Umbilical cord (tissue), 2 donors: ENCODE results near the gene BTBD9. TPM values are rescaled to one million over a fixed set of nuclear protein-coding genes. Genes with fewer than 3 reads are reported as not detected.

ENCODE experiments used
- DNase-seq: peaks from one replicate; pipeline ENCODE4 v3.0.0-alpha.2; 2015; ENCODE audit warnings: low spot score
- total RNA-seq: library from RNA; depleted of rRNA; stranded (reverse); fragments of >200 nt; gene quantifications from one replicate; pipeline ENCODE4 v1.2.3, GENCODE V29; 2014; ENCODE audit warnings: low replicate concordance; ENCODE audit not compliant: insufficient read depth

The BTBD9 gene
- total RNA-seq, 1 donor from 2014 or later: 7.0 TPM

DNA sequence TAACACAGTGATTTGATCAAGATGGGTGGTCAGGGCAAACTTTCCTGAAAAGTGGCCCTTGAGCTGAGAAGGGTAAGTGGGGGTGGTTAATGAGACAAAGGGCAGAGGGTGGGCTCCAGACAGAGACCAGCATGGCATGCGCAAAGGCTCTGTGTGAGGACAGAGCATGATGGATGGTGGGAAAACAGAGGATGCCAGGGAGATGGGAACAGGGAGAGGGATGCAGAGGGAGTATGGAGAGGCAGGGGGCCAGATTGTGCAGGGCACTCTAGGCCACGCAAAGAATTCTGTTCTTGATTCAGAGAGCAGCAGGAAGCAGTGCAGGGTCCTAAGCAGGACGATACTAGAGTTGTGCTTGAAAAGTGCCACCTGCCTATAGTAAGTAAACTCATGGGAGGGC lies 394.4 kb downstream of the BTBD9 start:
- no peak for DNase-seq

DNA sequence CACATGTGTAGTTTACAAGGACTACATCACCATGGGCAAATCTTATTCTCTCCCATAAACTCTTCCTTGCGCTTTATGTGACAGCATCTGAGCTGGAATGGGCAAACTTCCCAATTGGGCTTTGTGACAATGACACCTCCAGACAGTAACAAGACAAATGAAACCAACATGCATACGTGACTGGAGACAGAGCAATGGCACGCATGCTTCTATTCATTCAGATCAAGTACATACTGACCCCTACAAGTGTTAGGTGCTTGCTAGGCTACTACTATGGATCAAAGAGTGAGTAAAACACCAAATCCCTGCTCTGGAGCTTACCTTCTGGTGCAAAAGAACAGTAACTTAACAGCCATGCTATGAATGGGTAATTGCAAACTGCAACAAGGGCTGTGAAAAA lies 394.9 kb downstream of the BTBD9 start:
- DNase-seq: no peak

DNA sequence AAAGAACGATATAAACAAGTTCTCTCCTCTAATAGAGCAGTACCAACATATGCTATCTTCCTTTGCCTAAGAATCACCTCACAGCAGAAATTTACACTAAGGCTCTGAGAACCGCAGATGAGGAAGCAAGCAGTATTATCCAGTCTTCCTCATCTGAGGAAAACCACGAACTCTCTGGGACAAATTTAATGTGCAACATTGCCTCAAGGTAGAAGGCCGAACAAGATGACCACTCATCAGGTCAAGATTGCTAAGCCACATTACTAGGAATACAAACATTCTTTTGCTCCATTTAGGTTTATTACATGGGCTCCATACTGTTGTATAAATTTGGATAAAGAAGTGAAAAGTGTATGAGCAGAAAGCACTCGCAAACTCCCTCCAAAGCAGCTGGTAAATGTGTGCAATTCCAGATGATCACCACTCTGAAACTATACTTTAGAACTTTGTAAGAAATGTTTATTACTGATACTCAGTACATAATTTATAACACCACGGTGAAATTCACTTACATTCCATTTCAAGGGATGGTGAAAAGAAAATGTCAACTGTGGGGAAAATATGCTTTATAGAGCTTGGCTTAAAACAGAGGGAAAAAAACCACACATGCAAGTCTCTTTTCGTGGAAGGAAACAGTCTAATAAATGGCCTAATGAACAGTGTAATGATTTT lies 398.4 kb downstream of the BTBD9 start:
- DNase-seq: no peak

DNA sequence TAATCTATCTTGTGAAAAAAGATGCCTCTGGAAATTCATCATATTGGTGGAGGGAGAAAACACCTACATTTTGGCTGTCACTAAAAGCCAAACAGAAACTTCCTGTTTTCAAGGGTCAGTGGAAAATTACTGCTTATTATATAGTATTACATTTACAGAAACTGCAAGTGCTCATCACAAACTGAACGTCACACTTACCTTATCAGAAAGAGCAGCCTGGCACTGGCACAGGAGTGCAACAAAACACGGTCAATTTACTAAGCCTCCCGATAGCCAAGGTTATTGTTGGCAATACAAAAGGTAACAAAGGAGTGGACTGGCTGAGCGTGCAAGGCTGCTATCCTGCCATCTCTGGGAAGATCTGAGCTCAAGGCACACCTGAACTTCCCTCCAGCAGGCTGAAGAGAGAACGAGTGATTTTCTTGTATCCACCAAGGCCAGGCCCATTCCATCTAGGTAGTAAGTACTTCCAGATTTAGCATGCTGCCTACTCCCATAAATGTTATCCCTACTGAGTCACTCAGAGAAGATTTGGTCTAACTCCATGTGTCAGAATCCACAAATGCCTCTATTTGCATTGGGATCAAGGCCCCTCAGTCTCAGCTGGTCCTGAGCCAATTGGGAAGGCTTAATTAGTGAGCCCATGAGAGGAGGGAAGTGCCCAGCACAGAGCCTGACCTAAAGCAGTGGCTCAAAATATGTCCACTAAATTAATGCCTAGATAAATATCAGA lies 399.8 kb downstream of the BTBD9 start:
- DNase-seq: peak; percentile 18

DNA sequence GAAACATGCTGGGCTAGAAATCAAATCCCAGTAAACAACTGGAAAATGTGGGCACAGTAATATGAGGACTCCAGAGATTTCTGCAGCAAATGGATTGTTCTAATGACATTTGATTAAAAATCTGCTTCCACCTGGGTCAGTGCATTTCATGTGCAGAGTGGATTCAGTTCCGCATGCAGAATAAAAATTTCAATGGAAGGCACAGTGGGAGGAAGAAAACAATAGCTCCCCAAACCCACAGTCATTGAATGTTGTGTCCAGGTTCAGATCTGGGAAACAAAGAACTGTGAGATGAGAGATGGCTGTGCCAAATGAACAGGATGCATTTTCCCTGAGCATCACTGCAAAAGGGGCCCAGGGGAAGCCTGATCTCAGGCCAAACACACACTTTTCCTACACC lies 403.1 kb downstream of the BTBD9 start:
- DNase-seq: no peak

DNA sequence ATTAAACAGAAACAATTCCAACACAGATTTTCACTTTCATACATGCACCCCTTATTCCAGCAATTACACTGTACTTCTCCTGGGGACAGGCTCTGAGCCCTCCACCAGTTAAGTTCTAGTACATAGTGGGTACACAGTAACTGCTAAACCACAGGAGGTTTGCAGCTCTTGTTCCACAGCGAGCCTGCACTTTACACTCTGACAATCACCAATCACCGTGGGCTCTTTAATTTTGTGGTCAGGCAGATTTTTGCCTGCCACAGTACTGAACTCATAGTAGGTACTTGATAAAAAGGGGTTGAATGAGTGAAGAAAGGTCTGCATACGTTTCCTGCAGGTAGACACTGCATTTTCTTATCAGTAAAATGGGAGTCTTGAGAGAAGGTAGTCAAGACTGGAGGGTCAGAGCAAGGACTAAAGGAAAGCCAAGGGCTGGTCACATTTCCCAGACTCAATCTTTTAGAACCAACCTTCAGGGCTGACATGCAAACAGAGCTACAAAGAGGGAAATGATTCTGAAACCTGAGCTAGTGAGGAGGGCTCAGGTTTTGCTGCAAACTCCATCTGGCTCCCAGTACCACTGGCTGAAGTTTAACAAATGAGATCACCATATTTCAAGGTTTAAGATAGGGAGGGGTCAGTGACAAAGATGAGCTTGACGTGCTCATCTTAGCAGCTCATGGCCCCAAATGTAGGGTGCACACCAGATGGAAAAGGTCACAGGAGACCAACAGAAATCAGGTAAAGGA lies 404.6 kb downstream of the BTBD9 start:
- DNase-seq: no peak

DNA sequence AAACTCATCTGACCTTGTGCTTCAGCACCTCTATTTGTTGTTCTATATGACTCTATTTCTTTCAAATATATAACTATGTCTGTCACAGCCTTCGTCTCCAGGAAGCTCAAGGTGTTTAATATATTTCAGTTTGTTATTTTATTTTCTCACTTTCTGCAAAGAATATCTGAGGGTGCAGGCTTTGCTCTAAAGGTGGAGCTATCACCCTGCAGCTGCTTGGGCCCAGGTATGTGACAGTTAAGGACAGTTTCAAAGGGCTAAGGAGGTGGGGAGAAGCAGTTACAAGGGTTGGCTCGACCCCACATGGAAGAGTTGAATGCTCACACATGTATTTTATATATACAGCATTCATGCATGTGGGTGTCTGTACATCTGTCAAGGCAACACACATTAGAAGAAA lies 405.6 kb downstream of the BTBD9 start:
- DNase-seq: no peak

DNA sequence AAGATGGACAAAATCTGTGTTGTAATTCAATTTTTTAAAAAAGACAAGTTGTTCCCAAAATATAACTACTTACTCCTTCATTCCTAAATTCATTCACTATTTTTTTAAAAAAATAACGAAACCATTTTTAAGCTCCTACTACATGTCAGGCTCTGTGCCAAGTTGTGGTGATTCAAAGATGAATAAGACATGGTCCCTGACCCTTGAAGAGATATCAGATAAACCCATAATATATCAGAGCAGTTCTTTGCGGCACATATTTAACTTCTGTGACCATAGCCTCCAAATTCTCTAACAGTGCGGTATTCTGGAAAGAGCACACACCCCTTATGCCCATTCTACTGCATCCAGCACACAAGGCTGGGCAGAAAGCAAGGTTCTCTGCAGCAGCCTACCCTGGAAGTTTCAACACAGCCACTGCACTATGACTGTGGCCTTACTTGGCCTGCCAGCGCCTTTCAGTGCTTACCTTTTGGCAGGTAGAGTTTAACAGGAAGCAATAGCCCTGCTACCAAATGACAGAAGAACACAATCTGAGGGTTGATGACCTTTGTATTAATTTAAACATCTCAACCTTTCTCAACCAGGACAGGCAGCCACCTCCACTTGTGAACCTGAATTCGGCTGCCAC lies 406.5 kb downstream of the BTBD9 start:
- DNase-seq: no peak

DNA sequence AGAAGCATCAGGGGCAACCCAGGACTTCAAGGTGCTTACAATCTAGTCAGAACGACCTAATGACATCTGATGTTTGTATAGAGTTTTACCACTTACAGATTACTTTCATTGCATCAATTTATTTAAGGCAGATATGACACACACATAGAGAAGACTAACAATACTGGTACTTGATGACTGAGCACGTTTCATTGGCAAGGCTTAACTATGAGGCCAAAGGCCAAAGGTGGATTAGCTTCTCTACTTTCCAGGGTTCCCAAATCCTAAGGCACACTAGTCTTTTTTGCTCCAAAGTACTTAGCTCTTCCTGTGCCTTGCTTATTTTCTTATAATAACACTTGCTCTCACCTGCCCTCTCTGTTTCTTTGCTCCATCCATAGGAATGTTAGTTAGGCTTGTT lies 414.0 kb downstream of the BTBD9 start:
- no peak for DNase-seq

DNA sequence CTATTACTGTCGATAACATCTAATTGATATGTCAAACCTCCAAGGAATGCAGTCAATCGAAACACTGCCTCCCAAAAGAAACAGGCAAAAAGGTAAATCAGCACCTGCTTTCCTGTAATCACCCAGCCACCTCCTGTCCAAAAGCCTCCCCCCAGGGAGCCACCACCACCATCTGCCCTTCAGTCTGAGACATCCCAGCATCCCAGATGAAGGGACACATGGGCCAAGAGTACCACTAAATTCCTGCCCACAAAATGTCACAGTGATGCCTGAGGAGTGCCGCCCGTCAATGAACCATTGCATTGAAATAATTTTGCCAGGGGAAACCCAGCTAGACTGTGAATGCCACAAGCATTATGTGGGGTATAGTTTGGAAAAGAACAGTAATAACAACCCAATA lies 418.5 kb downstream of the BTBD9 start:
- no peak for DNase-seq

DNA sequence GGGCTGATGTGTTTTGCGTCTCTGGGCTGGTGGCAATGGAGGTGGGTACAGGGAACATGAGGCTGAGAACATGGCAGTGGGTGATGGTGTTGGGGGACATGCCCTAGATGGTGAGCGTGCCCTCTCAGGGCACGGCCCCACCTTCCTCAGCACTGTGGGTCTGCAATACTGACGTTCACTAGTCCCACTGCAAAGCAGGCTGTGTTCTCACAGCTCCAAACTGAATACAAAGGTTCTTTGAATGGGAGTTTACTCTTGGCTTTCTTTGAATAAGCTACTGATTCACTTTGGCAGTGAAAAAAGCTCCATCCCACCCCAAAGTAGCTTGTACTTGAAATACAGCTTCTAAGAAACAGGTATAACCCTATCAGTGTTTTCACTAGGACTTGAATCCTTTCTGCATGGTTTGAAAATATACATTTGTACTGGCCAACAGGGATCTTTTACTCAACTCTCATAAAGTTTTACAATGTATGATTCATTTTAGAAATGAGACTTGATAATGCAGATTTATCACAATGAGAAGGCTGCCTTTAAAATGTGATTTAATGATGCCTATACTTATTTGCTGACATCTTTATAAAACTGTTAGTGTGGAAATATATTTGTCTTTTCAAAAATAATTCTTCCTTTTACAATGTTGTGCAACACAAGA lies 419.5 kb downstream of the BTBD9 start:
- DNase-seq: no peak

DNA sequence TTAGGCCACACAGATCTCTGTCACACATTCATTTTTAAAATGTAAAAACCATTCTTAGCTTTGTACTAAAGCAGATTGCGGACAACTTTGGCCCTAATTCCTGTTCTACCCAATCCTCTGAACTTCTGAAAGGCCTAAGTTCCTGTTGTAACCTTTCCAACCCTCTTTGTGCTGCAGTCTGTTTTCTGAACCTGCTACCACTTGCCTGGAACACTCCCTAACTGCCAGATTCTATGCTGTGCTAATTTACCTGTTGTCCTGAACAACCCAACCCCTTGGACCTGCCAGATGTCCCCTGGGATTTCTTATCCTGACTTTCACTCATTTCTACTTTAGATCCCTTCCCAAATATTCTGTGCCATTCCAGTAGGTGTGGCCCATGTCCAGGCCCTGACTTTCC lies 421.5 kb downstream of the BTBD9 start:
- DNase-seq: no peak

DNA sequence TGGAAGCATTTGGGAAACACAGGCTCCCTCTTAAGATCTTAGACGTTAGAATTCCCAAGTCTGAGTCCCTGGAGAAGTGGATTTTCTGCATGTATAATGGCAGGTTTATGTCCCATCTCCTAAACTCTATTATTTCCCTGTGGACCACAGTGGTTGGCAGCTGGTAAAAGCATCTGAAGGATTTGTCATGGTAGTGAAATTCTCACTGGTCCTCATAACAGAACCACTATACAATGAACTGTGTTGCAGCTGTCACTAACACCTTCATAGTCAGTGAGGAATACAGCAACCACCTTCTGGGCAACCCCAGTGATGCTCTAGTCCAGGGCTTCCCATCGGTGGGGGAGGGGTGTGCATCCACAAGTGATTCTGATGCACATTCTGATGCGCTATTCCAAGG lies 423.3 kb downstream of the BTBD9 start:
- DNase-seq: no peak

DNA sequence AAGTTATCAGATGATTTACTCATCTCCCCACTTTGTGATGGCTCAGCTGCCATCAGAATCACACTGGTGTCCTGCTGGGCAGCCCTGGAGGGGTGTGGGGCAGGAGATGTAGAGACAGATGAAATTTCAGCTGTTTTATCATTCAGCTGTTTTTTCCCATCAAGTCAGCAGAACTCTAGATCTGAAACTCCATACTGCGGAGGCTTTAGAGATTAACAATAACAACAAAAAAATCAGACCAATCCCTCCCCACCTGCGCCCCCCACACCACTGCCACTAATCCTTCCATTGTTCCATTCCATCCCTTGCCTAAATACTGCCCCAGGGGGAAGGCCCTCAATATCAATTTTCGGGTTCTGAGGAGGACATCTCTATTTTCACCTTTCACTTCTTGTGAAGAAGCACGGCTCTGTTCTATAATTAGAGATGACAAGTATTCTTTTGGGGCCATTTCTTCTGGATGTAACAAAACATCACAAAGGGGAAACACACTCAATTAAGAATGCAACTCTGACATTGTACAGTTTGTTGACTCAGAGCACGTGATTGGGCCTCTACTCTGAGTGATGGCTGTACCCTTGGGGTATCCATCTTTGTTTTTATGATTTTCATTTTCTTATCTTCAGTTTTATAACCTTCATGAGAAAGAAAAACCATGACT lies 423.9 kb downstream of the BTBD9 start:
- DNase-seq: no peak

DNA sequence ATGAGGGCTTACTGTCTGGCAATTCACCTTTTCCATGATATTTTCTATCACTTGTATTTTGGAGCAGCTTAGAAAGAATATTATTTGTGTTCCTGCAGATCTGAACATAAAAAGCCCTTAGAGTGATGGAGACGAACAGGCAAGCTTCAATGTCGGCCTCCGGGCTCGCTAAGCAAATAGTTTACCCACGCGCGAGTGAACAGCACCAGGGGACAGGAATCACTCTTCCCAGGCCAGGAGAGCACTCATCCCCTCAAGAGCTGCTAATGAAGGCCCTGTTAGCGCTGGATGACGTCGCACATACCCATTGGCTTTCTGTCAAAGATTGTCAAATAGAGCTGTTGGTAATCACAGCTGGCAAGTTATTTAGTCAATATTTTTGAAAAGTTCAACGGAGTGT lies 424.5 kb downstream of the BTBD9 start:
- no peak for DNase-seq

DNA sequence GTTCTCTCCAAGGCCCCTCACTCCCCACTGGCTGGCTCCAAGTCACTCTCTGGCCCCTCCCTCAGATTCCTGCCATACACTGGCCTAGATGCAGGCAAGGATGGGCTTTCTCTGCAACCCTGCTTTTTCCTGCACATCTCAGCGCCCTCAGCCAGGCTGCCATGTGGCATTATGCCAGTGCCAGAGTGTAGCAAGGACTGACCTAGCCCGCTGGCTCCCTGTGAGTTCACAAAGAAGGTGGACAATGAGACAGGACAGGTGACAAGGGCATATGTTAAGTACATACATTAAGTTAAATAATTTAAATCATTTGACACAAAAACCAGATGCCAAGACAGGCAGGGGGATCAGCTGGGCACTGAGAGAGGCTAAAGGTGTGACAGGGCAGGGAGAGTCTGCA lies 425.6 kb downstream of the BTBD9 start:
- DNase-seq: no peak

DNA sequence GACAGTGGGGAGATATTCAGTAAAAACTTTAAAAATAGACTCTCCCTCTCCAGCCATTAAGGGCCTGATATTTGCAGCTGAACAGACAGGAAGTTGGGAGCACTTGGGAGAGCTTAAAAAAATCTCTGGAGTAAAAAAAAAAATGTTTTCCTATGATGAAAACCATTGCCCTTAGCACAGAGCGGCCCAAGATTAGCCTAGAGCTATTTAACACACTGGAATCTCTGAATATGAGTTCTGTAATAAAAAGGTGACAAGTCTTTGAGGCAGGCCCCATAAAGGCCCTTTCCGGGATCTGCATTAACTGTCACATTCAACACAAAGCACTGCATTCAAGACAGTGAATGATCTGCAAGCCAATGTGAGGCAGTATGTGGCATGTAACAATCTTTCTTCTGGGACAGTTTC lies 426.5 kb downstream of the BTBD9 start:
- peak; percentile 57 for DNase-seq

DNA sequence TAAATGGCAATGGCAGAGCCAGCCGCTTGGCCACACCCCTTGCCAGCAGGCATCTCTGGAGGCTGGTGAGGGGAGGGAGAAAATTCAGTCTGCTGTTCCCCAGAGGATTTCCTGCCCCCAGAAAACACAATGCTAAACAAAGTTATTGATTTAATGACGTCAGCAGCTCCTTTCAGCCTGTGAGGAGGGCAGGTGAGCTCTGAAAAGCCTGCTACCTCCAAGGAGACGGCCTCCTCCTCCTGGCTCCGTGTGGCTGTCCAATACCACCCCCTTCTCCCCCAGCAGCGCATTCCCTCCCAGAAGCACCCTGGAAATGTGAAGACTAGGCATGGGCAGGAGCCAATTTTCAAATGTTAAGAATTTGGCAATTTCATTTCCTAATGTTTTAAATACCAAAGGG lies 427.1 kb downstream of the BTBD9 start:
- peak; percentile 19 for DNase-seq

DNA sequence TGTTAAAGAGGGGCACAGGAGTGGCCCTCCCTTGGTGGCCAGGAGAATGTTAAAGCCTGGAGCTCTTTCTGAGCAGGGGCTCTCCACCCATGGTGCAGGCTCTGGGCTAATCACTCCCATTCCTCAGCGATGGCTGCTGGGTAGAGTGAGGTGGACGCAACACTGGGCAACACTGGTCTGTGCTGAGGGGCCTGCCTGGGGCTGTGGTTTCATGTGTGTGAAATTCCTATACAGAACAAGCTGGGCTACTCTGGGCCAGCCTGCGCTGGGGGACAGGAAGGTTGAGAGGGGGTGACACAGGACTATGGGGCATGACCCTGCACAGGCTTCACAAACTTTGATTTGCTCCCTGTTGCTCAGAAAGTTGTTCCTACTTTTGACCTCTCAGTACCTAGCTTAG lies 427.6 kb downstream of the BTBD9 start:
- no peak for DNase-seq

DNA sequence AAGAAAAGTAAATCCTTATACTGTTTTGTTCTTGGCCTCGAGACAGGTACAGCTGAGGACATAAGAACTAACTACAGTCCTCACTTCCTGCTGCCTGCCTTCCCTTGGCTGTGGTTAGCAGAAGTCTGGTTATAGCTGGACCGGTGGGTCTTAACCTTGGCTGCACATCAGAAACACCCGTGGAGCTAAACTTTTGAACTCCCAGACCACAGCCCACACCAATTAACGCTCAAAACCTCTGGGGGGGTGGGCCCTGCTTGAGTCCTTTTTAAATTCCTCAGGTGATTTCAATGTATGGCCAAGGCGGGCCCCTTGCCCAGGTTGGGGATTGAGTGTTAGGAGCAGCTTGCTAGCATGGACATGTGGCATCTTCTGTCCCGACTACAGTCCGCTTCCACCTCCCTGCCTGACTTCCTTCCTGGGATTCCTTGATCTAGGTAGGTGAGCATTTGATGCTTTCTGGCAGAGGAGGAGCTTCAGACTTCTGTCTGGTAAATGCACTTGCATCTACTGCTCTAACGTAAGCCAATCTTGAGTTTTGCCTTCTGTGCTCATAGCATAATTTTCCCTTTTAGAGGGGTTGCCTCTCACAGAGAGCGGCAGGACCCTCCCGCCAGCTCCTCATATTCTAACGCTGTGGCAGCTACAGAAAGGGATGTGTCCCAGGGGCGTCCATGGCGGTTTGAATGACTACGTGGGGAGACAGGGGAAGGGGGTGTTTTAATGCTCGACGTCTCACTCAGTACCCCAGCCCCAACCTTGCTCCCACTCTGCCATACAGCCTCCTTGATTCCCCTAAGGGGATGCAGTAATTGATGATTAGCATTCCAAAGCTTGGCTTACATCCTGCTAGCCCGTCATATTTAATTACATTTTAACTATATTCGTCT lies 430.1 kb downstream of the BTBD9 start:
- no peak for DNase-seq
